Endodermal cell (in vitro differentiated cells): ENCODE data around the gene CCDC158. TPM values are rescaled to one million over a fixed set of nuclear protein-coding genes. Genes with fewer than 3 reads are reported as not detected.
A peak's percentile ranks its signal among the peaks of the same experiment; 100 is the strongest.

Experiments
- DNase-seq: peaks from one replicate; pipeline ENCODE4 v3.0.0-alpha.2; 2017
- H3K27ac ChIP-seq: 2 replicates; pipeline ENCODE4 v1.5.1; 2013; ENCODE audit warnings: mild to moderate bottlenecking, low read depth, low read length, moderate library complexity
- H3K27me3 ChIP-seq: 2 replicates; pipeline ENCODE4 v1.6.1; 2013; ENCODE audit warnings: mild to moderate bottlenecking, low read length, moderate library complexity; ENCODE audit not compliant: insufficient read depth, control insufficient read depth, poor library complexity, severe bottlenecking
- H3K36me3 ChIP-seq: 2 replicates; pipeline ENCODE4 v1.7.0; 2013; ENCODE audit warnings: mild to moderate bottlenecking, low read length, moderate library complexity; ENCODE audit not compliant: control insufficient read depth, insufficient read depth
- H3K4me1 ChIP-seq: one replicate; pipeline ENCODE4 v1.7.0; 2013; ENCODE audit warnings: low read length; ENCODE audit not compliant: control insufficient read depth, insufficient read depth
- H3K4me3 ChIP-seq: 2 replicates; pipeline ENCODE4 v1.5.1; 2013; ENCODE audit warnings: mild to moderate bottlenecking, low read length, moderate library complexity
- H3K9ac ChIP-seq: 2 replicates; pipeline ENCODE4 v1.6.1; 2013; ENCODE audit warnings: mild to moderate bottlenecking, low read length, moderate library complexity; ENCODE audit not compliant: poor library complexity, severe bottlenecking; ENCODE audit errors: extremely low read depth
- H3K9me3 ChIP-seq: 2 replicates; pipeline ENCODE4 v1.6.1; 2013; ENCODE audit warnings: mild to moderate bottlenecking, low read length, moderate library complexity; ENCODE audit not compliant: control insufficient read depth
- H3K27ac Mint-ChIP-seq: 2 replicates; pipeline ENCODE4 v1.8.0; 2020; ENCODE audit warnings: mixed read lengths
- H3K27me3 Mint-ChIP-seq: 2 replicates; pipeline ENCODE4 v1.8.0; 2021; ENCODE audit warnings: mild to moderate bottlenecking, mixed read lengths; ENCODE audit not compliant: insufficient read depth
- H3K36me3 Mint-ChIP-seq: 2 replicates; pipeline ENCODE4 v1.8.0; 2020; ENCODE audit warnings: low read depth, mixed read lengths
- H3K4me1 Mint-ChIP-seq: 2 replicates; pipeline ENCODE4 v1.8.0; 2020; ENCODE audit warnings: mixed read lengths
- H3K4me3 Mint-ChIP-seq: 2 replicates; pipeline ENCODE4 v1.8.0; 2020; ENCODE audit warnings: mild to moderate bottlenecking, moderate library complexity, mixed read lengths
- H3K9me3 Mint-ChIP-seq: 2 replicates; pipeline ENCODE4 v1.8.0; 2020; ENCODE audit warnings: mild to moderate bottlenecking, mixed read lengths
- CTCF ChIP-seq: fragments of 200-600 bp; sonication (generic); conservative IDR thresholded peaks from 2 replicates; pipeline ENCODE4 v1.5.0; 2021; ENCODE audit warnings: antibody characterized with exemption, mild to moderate bottlenecking
- WGBS, 2 experiments: methylation state at CpG; one replicate each; pipeline versions ENCODE4 v1.1.5 to v1.1.7; 2013; ENCODE audit warnings: missing lambda C conversion rate in 2 of 2, mixed read lengths in 1 of 2; ENCODE audit not compliant: insufficient coverage in 1 of 2, insufficient read length in 1 of 2; 5-methylcytosine and 5-hydroxymethylcytosine counted together
- total RNA-seq, 2 donors: library from RNA; stranded (reverse); fragmentation: NEBNext Ultra II Directional in 1 of 2; extraction: Animal tissue kit (Norgen Biotek cat#: 25700) in 1 of 2; gene quantifications; 2 replicates in 1 of 2; 3 replicates in 1 of 2; pipeline ENCODE4 v1.2.1, GENCODE V29; 2021

The CCDC158 gene
- total RNA-seq, 2 donors from 2014 or later, result not detected

GRCh38 chr4:76377481-76377901 is 43.5 kb downstream of the CCDC158 start:
- TF ChIP-seq CTCF, result no peak
- peak overlapping the region; percentile 30 for H3K27ac ChIP-seq
- H3K4me1 Mint-ChIP-seq, result peaks cover 13% of the 10 kb centered on the region
- H3K27ac Mint-ChIP-seq, result no peak overlapping the region
- no peak overlapping the region for H3K9ac ChIP-seq
- no peak overlapping the region for H3K4me3 ChIP-seq
- no peaks in the 10 kb centered on the region for H3K36me3 Mint-ChIP-seq
- H3K4me1 ChIP-seq, result no peaks in the 10 kb centered on the region
- no peak for DNase-seq
- H3K36me3 ChIP-seq, result no peaks in the 10 kb centered on the region
- H3K9me3 ChIP-seq, result no peaks in the 10 kb centered on the region
- H3K9me3 Mint-ChIP-seq, result peaks cover 20% of the 10 kb centered on the region
- H3K27me3 Mint-ChIP-seq, result no peaks in the 10 kb centered on the region
- H3K4me3 Mint-ChIP-seq, result no peak overlapping the region
- H3K27me3 ChIP-seq, result no peaks in the 10 kb centered on the region
- WGBS, 2 experiments, result 25 to 82% methylated on average over 1 to 4 of the region's 4 CpGs

GRCh38 chr4:76376534-76376933 is 44.4 kb downstream of the CCDC158 start:
- H3K27ac ChIP-seq, result no peak overlapping the region
- Mint-ChIP-seq H3K27ac (no peak overlapping the region), H3K4me1 (peaks cover 13% of the 10 kb centered on the region), H3K27me3 (no peaks in the 10 kb centered on the region), H3K9me3 (peaks cover 16% of the 10 kb centered on the region), H3K36me3 (no peaks in the 10 kb centered on the region), H3K4me3 (no peak overlapping the region)
- DNase-seq, result no peak
- no peaks in the 10 kb centered on the region for H3K4me1 ChIP-seq
- 100% methylated on average over 1 of the region's 1 CpG; no CpG with 5 or more reads in 1 of the 2 experiments for WGBS, 2 experiments
- no peak overlapping the region for H3K9ac ChIP-seq
- H3K4me3 ChIP-seq, result no peak overlapping the region
- no peak for TF ChIP-seq CTCF
- no peaks in the 10 kb centered on the region for H3K9me3 ChIP-seq
- H3K36me3 ChIP-seq, result no peaks in the 10 kb centered on the region
- no peaks in the 10 kb centered on the region for H3K27me3 ChIP-seq

- TF ChIP-seq CTCF, result no peak
- Mint-ChIP-seq H3K9me3 (peaks cover 9% of the 10 kb centered on the region), H3K27ac (no peak overlapping the region), H3K36me3 (no peaks in the 10 kb centered on the region), H3K27me3 (no peaks in the 10 kb centered on the region), H3K4me1 (peaks cover 13% of the 10 kb centered on the region), H3K4me3 (no peak overlapping the region)
- no peak for DNase-seq
- Histone ChIP-seq H3K9me3 (no peaks in the 10 kb centered on the region), H3K9ac (no peak overlapping the region), H3K4me3 (no peak overlapping the region), H3K4me1 (no peaks in the 10 kb centered on the region), H3K27ac (no peak overlapping the region), H3K27me3 (no peaks in the 10 kb centered on the region), H3K36me3 (no peaks in the 10 kb centered on the region)
- WGBS, 2 experiments, result 80% methylated on average over 1 of the region's 1 CpG; no CpG with 5 or more reads in 1 of the 2 experiments
Measured at GRCh38 chr4:76375703-76376102, 45.2 kb downstream of the CCDC158 start.
